ENCODE results near the gene KLK5.
"Not testable (repeated sequence)": the region's sequence is repeated elsewhere in the genome, so short reads cannot be mapped to it uniquely, and the experiment has no call there.

KLK5 gene

DNA sequence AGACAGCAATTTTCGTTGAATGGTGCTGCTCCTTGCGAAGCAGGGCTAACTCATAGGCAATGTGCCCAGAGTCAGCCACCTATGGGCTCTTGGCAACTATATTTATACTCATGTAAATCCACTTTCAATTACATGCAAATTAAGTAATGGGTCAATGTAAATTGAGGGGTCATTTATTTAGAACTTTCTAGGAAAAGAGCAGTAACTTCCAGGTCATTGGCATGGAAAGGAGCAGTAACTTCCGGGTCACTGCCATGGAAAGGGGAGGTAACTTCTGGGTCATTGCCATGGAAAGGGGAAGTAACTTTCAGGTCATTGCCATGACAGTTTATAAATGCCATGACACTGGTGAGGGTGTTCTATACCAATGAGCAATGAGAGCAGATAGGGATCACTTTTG is 53.3 kb downstream of the KLK5 start:
- no peak for DNase-seq (ENCODE audit: low read depth)
- TF ChIP-seq, protein P1, sequence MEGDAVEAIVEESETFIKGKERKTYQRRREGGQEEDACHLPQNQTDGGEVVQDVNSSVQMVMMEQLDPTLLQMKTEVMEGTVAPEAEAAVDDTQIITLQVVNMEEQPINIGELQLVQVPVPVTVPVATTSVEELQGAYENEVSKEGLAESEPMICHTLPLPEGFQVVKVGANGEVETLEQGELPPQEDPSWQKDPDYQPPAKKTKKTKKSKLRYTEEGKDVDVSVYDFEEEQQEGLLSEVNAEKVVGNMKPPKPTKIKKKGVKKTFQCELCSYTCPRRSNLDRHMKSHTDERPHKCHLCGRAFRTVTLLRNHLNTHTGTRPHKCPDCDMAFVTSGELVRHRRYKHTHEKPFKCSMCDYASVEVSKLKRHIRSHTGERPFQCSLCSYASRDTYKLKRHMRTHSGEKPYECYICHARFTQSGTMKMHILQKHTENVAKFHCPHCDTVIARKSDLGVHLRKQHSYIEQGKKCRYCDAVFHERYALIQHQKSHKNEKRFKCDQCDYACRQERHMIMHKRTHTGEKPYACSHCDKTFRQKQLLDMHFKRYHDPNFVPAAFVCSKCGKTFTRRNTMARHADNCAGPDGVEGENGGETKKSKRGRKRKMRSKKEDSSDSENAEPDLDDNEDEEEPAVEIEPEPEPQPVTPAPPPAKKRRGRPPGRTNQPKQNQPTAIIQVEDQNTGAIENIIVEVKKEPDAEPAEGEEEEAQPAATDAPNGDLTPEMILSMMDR (conservative IDR thresholded peaks at IDR 0.05; ENCODE audit: low read length): no peak
- H3K4me3 ChIP-seq (ENCODE audit: low read length): no peak overlapping the region

DNA sequence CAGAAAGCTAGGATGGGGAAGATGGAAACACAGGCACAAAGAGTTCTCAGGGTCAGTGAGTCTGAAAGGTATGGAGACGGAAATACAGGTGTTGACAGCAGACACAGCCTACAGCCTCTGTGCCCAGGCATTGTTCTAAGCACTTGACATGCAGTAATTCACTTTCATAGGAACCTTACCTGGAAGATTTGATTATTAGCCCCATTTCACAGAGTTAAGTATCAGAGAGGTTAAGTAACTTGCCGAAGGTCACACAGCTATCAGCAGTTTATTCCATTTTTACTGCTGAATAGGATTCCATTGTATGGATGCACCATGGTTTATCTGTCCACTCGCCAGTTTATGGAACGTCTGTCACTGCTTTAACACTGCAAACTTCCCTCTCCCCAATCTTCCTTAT is 54.8 kb downstream of the KLK5 start:
- DNase-seq (ENCODE audit: low read depth): no peak
- no peak overlapping the region for H3K4me3 ChIP-seq (ENCODE audit: low read length)
- TF ChIP-seq, protein P1 (conservative IDR thresholded peaks at IDR 0.05; ENCODE audit: low read length): no peak

DNA sequence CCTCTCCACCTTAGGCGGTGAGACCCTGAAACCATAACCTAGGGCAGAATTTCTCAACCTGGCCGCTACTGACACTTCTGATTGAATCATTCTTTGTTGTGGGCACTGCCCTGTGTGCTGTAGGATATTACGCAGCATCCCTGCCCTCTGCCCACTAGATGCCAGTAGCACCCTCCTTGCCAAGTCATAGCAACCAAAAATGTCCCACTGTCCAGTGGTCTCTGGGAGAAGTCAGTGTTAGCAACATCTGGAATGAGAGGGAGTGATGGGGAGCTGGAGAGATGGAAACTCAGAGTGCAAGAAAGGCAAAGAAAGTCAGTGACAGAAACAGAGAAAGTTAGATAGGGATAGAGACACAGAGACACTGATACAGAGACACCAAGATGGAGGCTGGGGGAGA is 55.2 kb downstream of the KLK5 start:
- no peak for DNase-seq (ENCODE audit: low read depth)
- H3K4me3 ChIP-seq (ENCODE audit: low read length): no peak overlapping the region
- TF ChIP-seq, protein P1 (conservative IDR thresholded peaks at IDR 0.05; ENCODE audit: low read length): no peak

DNA sequence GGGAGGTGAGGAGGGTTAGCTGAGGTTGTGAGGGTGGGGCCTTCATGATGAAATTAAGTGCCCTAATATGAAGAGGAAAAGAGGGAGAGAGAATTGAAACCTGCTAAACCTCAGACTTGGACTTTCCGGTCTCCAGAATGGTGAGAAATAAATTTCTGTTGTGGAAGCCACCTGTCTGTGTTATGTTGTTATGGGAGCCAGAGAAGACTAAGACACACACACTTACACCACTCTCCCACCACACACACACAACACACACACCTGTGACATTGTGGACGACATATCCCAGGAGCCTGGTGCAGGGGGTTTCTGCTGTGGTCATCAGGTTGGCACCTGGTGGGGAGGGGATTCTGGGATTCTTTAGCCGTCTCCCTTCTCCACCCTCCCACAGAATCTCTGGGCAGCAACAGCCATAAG is 55.6 kb downstream of the KLK5 start:
- no peak overlapping the region for H3K4me3 ChIP-seq (ENCODE audit: low read length)
- TF ChIP-seq, protein P1 (conservative IDR thresholded peaks at IDR 0.05; ENCODE audit: low read length): no peak
- no peak for DNase-seq (ENCODE audit: low read depth)

DNA sequence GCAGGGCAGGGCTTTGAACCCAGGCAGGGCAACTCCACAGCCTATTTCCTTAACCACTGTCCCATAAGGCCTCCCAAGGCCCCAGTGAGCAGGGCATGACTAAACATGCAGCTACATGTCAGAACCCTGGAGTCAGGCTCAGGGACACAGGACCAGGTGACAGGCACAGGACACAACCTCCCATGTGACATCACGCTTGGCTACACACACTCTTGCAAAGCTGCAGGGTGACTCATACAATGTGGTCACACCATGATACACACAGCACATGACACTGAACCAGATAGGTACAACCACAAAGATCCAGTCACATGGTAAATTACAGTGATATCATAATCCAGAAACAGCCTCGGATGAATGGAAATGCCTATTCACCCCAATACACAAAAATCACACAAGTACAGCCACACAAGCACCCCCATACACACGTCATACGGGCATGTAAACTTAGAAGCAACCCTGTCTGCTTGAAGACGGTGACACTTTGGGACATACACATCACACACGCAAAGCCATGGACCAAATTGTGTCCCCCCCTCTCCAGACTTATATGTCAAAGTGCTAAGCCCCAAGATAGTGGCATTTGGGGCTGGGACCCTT is 56.1 kb downstream of the KLK5 start:
- no peak overlapping the region for H3K4me3 ChIP-seq (ENCODE audit: low read length)
- peak; percentile 24 for DNase-seq (ENCODE audit: low read depth)
- TF ChIP-seq, protein P1 (conservative IDR thresholded peaks at IDR 0.05; ENCODE audit: low read length): no peak

DNA sequence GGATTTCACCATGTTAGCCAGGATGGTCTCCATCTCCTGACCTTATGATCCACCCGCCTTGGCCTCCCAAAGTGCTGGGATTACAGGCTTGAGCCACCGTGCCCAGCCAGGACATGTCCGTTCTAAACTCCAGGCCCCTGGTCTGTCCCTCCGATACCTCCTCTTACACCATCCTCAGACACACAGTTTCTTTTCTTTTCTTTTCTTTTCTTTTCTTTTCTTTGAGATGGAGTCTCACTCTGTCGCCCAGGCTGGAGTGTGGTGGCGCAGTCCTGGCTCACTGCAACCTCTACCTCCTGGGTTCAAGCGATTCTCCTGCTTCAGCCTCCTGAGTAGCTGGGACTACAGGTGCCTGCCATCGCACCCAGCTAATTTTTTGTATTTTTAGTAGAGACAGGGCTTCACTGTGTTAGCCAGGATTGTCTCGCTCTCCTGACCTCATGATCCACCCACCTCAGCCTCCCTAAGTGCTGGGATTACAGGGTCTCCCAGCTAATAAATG is 56.7 kb downstream of the KLK5 start:
- not testable (repeated sequence) for DNase-seq (ENCODE audit: low read depth); H3K4me3 ChIP-seq (ENCODE audit: low read length)

DNA sequence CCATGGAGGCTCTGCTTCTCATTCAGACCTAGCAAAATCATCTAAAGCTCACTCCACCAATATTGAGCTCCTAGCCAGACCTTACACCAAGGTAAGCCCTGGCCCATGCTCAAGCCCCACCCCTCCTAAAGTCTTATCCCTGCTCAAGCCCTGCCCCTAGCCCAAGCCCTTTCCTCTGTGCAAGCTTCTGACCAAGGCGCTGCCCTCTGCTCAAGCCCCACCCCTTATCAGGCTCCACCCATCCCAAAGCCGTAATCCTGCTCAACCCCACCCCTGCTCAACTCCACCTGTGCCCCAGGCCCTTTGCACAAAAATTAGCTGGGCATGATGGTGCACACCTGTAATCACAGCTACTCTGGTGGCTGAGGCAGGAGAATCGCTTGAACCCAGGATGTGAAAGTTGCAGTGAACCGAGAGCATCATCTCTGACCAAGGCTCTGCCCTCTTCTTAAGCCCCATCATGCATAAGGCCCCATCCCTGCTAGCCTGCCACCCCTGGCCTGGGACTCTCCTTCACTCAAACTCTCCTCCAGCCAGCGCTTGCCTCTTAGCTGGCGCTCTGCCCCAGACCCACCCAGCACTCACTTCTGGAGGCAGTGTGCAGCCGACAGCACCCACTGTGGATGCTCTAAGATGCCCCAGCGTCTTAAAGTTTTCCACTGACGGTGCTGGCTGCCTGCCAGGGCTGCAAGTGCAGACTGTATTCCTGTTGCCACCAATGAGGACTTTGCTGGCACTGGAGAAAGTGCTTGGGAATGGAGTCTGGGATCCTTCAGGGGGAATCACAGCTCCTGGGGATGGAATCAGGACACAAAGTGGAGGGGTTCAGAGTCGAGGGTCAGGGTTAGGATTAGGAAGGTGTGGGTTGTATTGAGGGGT is 58.1 kb downstream of the KLK5 start:
- H3K4me3 ChIP-seq (ENCODE audit: low read length): no peak overlapping the region
- no peak for DNase-seq (ENCODE audit: low read depth)
- TF ChIP-seq, protein P1 (conservative IDR thresholded peaks at IDR 0.05; ENCODE audit: low read length): no peak

All from AG10803 (cell line).